ENCODE measurements around the gene PTPRA. TPM values are rescaled to one million over a fixed set of nuclear protein-coding genes. Genes with fewer than 3 reads are reported as not detected.
"Not testable (repeated sequence)": the region's sequence is repeated elsewhere in the genome, so short reads cannot be mapped to it uniquely, and the experiment has no call there.

The PTPRA gene
- total and polyA plus RNA-seq, 5 donors = 11.8 to 37.5 (median 34.2) TPM

DNA sequence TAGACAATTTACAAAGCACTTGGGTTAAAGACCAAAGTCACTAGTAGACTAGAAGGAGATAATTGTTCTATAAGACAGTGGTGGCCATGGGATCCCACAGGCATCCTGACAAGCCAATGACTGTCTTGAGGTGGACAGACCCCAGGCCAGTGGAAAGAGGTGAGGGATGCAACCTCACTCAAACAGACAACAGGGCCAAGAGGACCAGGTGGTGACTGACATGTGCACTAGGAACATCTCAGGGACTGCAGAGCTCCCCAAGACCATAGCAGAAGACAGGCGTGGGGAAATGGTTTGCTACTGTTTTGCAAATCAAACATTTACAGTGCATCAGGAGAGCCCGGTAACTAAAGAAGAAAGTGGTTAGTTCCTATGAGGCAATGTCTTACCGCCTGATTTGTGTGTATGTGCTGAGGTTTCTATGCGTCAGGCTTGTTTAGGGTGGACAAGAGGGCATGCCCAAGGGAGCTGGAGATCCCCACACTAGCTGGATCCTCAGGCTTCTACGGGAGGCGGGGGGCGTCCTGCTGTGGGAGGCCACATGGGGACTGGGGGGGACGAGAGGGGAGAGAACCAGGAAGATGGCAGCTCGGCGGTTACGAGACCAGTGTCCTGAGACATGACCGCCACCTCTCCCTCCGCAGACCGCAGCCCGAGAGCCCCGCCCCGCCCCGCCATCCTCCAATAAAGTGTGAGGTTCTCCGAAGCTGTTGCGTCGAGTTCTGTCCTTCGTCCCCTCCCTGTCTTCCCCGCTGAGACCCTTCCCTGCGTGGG is 171.9 kb downstream of the PTPRA start:
- H3K27me3 ChIP-seq (ENCODE audit: control insufficient read depth, insufficient read depth) = no peaks in the 10 kb centered on the region
- intact Hi-C loops (cut with DNase I) = no loop called here
- H3K9me3 ChIP-seq (ENCODE audit: control insufficient read depth, low read length) = no peaks in the 10 kb centered on the region
- DNase-seq (peak in 1 of 3 donors; percentile 87), ATAC-seq (peak; percentile 78 to 80)
- H3K4me1 ChIP-seq (ENCODE audit: control insufficient read depth, insufficient read depth, low read length) = peaks cover 2% of the 10 kb centered on the region
- peak overlapping the region; percentile 74 for H3K27ac ChIP-seq (ENCODE audit: low read length)
- WGBS = 3% methylated on average over 24 of the region's 24 CpGs
- H3K4me3 ChIP-seq (ENCODE audit: low read length) = peak overlapping the region; percentile 71

DNA sequence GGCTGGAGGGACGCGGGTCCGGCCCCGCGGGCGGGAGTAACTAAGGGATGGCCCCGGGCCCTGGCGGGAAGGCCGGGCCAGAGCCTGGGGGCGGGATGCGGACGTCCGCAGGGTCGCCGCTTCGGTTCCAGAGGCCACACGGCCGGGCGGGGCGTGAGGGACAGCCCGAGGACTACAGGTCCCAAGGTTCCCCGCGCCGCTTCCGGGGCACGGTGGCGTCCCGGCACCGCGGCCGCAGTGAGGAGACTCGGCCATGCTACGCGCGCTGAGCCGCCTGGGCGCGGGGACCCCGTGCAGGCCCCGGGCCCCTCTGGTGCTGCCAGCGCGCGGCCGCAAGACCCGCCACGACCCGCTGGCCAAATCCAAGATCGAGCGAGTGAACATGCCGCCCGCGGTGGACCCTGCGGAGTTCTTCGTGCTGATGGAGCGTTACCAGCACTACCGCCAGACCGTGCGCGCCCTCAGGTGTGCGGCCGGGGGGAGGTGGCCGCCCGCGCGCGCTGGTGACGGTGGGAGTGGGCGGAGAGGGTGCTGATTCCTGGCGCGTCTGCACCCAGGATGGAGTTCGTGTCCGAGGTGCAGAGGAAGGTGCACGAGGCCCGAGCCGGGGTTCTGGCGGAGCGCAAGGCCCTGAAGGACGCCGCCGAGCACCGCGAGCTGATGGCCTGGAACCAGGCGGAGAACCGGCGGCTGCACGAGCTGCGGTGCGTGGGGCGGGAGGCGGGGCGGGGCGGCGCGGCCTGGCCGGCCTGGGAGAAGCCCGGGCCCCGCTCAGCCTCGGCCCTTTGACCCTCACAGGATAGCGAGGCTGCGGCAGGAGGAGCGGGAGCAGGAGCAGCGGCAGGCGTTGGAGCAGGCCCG is 172.8 kb downstream of the PTPRA start, which contains the start of gene MRPS26:
MRPS26 (plus strand) TSS at position 237 of the 861 bp plus-strand sequence; CDS start at position 254, 17 bp downstream.
- Histone ChIP-seq H3K27me3 (ENCODE audit: control insufficient read depth, insufficient read depth) (no peaks in the 10 kb centered on the region), H3K4me3 (ENCODE audit: low read length) (peak within 1 kb of the TSS; percentile 71), H3K27ac (ENCODE audit: low read length) (peak within 1 kb of the TSS; percentile 74), H3K9me3 (ENCODE audit: control insufficient read depth, low read length) (no peaks in the 10 kb centered on the region), H3K4me1 (ENCODE audit: control insufficient read depth, insufficient read depth, low read length) (peaks cover 2% of the 10 kb centered on the region)
- WGBS = under 1% methylated on average over 104 of the region's 104 CpGs
- DNase-seq = peak; percentile 93 to 97 (median 97)
- ATAC-seq = peak; percentile 94 to 95
- intact Hi-C loops (cut with DNase I) = no loop called here

DNA sequence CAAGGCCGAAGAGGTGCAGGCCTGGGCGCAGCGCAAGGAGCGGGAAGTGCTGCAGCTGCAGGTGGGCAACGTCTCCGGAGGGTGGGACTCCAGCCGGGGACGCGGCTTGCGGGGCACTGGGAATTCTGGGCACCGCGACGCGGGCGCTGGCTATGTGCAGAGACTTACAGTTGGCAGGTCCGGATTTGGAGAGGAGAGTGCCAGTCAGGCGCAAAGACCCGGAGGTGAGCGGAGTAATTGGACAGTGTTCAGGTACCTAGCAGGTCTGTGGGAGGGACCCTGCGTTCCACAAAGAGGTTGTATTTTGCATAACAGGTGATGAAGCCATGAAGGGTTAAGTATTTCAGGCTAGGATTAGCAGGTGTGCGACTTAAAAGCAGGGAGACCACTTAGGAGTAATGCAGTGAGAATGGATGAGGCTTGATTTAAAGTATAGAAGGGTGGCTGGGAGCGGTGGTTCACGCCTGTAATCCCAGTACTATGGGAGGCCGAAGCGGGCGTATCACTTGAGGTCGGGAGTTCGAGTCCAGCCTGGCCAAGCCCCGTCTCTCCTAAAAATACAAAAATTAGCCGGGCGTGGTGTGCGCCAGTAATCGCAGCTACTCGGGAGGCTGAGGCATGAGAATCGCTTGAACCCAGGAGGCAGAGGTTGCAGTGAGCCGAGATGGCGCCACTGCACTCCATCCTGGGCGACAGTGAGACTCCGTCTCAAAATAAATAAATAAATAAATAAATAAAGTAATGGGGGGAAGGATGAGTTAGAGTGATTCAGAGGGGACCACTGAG is 173.6 kb downstream of the PTPRA start:
- ATAC-seq = no peak
- Histone ChIP-seq H3K27me3 (ENCODE audit: control insufficient read depth, insufficient read depth) (no peaks in the 10 kb centered on the region), H3K27ac (ENCODE audit: low read length) (no peak overlapping the region), H3K4me3 (ENCODE audit: low read length) (peak overlapping the region; percentile 71), H3K9me3 (ENCODE audit: control insufficient read depth, low read length) (no peaks in the 10 kb centered on the region), H3K4me1 (ENCODE audit: control insufficient read depth, insufficient read depth, low read length) (peaks cover 2% of the 10 kb centered on the region)
- peak in 1 of 3 donors; percentile 68 for DNase-seq
- intact Hi-C loops (cut with DNase I) = no loop called here
- WGBS = 43% methylated on average over 39 of the region's 39 CpGs

DNA sequence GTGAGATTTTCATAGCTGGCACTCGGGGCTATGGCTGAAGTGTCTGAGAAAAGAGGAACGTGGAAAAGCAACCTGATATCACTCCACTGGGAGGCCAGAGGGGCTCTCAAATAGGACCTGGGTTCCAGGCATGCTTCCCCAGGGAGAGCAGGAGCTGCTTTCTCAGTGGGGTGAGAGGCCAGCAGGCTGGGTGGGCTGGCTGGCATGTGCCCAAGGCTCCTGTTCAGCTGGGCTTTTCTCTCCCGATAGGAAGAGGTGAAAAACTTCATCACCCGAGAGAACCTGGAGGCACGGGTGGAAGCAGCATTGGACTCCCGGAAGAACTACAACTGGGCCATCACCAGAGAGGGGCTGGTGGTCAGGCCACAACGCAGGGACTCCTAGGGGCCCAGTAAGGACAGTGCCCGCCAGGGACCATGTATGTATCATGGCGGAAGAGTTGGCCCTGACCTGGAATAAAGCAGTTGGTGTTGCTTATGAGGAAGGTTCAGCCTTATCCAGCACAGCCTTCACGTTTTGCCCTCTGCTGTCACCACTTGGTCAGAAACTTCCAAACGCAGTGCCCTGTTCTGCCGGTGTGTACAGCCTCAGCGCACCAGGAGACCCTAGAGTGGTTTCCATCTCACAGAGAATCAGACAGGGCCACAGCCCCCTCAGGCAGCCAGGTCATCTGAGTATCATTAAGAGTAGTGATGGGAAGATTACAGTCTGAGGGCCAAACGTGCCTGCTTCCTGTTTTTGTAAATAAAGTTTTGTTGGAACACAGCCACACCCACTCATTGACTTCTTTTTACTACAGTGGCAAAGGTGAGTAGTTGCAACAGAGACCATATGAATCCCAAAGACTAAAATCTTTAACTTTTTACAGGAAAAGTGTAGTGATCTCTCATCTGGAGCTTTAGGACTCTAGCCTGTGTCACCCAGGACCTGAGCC is 174.5 kb downstream of the PTPRA start:
- no peak overlapping the region for H3K4me3 ChIP-seq (ENCODE audit: low read length)
- peaks cover 2% of the 10 kb centered on the region for H3K4me1 ChIP-seq (ENCODE audit: control insufficient read depth, insufficient read depth, low read length)
- H3K27me3 ChIP-seq (ENCODE audit: control insufficient read depth, insufficient read depth) = no peaks in the 10 kb centered on the region
- H3K9me3 ChIP-seq (ENCODE audit: control insufficient read depth, low read length) = no peaks in the 10 kb centered on the region
- DNase-seq (peak in 2 of 3 donors; percentile 26 to 61), ATAC-seq (no peak)
- intact Hi-C loops (cut with DNase I) = no loop called here
- no peak overlapping the region for H3K27ac ChIP-seq (ENCODE audit: low read length)
- 82% methylated on average over 14 of the region's 14 CpGs for WGBS

DNA sequence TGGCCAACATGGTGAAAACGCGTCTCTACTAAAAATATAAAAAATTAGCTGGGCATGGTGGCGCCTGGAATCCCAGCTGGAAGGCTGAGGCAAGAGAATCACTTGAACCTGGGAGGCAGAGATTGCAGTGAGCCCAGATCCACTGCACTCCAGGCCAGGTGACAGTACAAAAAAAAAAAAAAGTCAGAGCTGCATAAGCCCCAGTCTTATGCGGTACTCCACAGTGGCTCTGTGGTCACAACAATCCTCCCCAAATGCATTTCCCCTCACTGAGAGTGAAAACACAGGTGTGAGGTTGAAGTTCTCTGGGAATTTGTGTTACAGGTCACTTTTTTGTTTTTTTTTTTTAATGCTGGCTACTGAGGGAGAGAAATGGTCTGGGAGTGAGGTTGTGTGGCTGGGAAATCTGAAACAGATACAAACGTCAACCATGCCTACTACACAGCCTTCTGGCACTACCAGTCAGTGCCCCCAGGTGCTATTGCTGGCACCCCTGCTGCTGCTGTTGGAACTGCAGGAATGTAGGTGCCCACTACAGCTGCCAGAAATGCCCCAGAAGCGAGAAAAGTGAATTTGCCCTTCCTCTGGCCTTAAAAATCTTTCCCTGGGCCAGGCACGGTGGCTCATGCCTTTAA is 178.2 kb downstream of the PTPRA start:
- DNase-seq (no peak), ATAC-seq (no peak)
- WGBS = 71% methylated on average over 7 of the region's 7 CpGs
- intact Hi-C loops (cut with DNase I) = loop anchor here (5.0 to 10.0 kb wide), 5 partner anchors 61 to 273 kb away; no protein-coding TSS in a partner anchor
- Histone ChIP-seq H3K27ac (ENCODE audit: low read length) (no peak overlapping the region), H3K9me3 (ENCODE audit: control insufficient read depth, low read length) (no peaks in the 10 kb centered on the region), H3K4me3 (ENCODE audit: low read length) (no peak overlapping the region), H3K27me3 (ENCODE audit: control insufficient read depth, insufficient read depth) (no peaks in the 10 kb centered on the region), H3K4me1 (ENCODE audit: control insufficient read depth, insufficient read depth, low read length) (no peaks in the 10 kb centered on the region)

DNA sequence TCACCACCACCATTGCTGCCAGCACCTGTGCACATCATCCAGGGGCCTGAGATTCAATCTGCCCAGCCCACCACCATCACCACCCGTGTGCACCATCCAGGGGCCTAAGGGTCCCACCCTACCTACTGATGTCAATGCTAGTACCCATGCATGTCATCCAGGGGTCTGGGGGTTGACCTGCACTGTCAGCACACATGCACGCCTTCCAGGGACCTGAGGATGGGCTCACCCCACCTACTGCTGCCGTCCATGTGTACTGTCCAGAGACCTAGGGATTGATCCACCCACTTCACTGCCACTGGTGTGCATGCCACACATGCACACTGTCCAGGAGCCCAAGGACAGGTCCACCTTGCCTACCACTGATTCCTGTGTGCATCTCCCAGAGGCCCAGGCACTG is 186.2 kb downstream of the PTPRA start:
- intact Hi-C loops (cut with DNase I) = loop anchor here (10.0 kb wide), 3 partner anchors 55 to 265 kb away; no protein-coding TSS in a partner anchor

DNA sequence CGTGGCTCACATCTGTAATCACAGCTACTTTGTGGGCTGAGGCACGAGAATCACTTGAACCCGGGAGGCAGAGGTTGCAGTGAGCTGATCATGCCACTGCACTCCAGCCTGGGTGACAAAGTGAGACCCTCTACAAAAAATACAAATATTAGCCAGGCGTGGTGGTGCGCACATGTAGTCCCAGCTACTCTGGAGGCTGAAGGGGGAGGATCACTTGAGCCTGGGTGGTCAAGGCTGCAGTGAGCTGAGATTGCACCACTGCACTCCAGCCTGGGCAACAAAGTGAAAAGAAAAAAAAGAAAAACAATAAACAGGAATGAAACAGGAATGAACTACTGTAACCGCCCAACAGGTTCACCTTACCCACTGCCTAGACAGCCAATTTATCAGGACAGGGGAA is 190.8 kb downstream of the PTPRA start:
- H3K9me3 ChIP-seq (ENCODE audit: control insufficient read depth, low read length); H3K4me1 ChIP-seq (ENCODE audit: control insufficient read depth, insufficient read depth, low read length); H3K4me3 ChIP-seq (ENCODE audit: low read length); ATAC-seq; H3K27ac ChIP-seq (ENCODE audit: low read length); intact Hi-C loops (cut with DNase I); H3K27me3 ChIP-seq (ENCODE audit: control insufficient read depth, insufficient read depth); DNase-seq: not testable (repeated sequence)
- 83% methylated on average over 6 of the region's 6 CpGs for WGBS

More for the DNA sequence above, 186.2 kb downstream of the PTPRA start:
- Histone ChIP-seq H3K27ac (ENCODE audit: low read length) (no peak overlapping the region), H3K4me1 (ENCODE audit: control insufficient read depth, insufficient read depth, low read length) (no peaks in the 10 kb centered on the region), H3K9me3 (ENCODE audit: control insufficient read depth, low read length) (no peaks in the 10 kb centered on the region), H3K4me3 (ENCODE audit: low read length) (no peak overlapping the region), H3K27me3 (ENCODE audit: control insufficient read depth, insufficient read depth) (no peaks in the 10 kb centered on the region)
- ATAC-seq = no peak
- DNase-seq = no peak
- WGBS = 95% methylated on average over 3 of the region's 3 CpGs

DNA sequence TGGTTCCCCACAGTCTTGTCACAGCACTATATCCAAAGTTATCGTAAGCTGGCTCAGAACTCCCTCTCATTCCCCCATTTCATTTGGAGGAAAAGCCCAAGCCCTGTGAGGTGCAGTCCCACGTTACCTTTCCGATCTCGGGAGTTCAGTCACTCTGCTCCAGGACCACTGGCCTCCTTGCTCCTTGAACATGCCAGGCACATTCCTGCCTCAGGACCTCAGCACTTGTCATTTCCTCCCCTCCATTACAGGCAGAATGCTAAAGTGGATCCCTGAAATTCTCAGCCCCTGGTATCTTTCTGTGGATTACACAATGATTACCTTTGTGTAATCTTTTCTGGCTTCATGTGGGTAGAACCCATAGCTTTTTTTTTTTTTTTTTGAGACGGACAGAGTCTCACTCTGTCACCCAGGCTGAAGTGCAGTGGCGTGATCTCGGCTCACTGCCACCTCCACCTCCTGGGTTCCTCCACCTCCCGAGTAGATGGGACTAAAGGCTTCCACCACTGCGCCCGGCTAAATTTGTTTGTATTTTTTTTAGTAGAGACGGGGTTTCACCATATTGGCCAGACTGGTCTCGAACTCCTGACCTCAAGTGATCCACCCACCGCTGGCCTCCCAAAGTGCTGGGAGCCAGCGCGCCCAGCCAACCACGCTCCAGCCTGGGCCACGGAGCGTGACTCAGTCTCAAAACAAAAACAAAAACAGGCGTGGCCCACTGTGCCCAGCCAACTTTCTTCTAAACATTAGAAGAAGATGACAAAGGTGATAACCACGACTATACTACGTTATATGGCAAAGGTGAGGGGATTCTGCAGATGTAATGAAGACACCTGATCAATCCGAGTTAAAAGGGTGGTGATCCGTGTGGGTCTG is 194.1 kb downstream of the PTPRA start:
- intact Hi-C loops (cut with DNase I) = no loop called here
- no peak overlapping the region for H3K27ac ChIP-seq (ENCODE audit: low read length)
- WGBS = 83% methylated on average over 23 of the region's 23 CpGs
- H3K4me1 ChIP-seq (ENCODE audit: control insufficient read depth, insufficient read depth, low read length) = no peaks in the 10 kb centered on the region
- ATAC-seq (no peak), DNase-seq (no peak)
- no peak overlapping the region for H3K4me3 ChIP-seq (ENCODE audit: low read length)
- no peaks in the 10 kb centered on the region for H3K27me3 ChIP-seq (ENCODE audit: control insufficient read depth, insufficient read depth)
- H3K9me3 ChIP-seq (ENCODE audit: control insufficient read depth, low read length) = no peaks in the 10 kb centered on the region

DNA sequence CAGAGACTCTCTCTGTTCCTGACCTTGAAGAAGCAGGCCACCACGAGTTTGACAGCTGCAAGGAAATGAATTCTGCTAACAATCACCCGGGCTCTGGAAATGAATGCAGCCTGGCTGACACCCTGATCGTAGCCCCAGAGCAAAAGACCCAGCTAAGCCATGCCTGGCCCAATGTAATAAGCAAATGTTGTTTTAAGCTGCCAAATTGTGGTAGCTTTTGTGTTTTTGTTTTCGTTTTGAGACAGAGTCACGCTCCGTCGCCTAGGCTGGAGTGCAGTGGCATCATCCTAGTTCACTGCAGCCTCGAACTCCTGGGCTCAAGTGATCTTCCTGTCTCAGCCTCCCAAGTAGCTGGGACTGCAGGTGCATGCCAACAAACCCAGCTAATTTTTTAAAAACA is 194.8 kb downstream of the PTPRA start:
- DNase-seq = no peak
- WGBS = 67% methylated on average over 8 of the region's 8 CpGs
- Histone ChIP-seq H3K27me3 (ENCODE audit: control insufficient read depth, insufficient read depth) (no peaks in the 10 kb centered on the region), H3K4me3 (ENCODE audit: low read length) (no peak overlapping the region), H3K4me1 (ENCODE audit: control insufficient read depth, insufficient read depth, low read length) (no peaks in the 10 kb centered on the region), H3K27ac (ENCODE audit: low read length) (no peak overlapping the region), H3K9me3 (ENCODE audit: control insufficient read depth, low read length) (no peaks in the 10 kb centered on the region)
- no peak for ATAC-seq
- intact Hi-C loops (cut with DNase I) = no loop called here

All from right cardiac atrium (tissue), 5 donors.